Motor neuron (in vitro differentiated cells): ENCODE results near the gene KRT73. TPM values are rescaled to one million over a fixed set of nuclear protein-coding genes. Genes with fewer than 3 reads are reported as not detected.

ENCODE experiments used
- ATAC-seq, 8 experiments: fragments of 200-7000 bp; cut with Tn5 transposase; replicated peaks in 6 of 8; 2 replicates each; pipeline ENCODE4 v1.8.0; 2021; ENCODE audit warnings: mild to moderate bottlenecking in 8 of 8, moderate library complexity in 8 of 8
- H3K27ac ChIP-seq, 2 donors: fragments of 250-450 bp; sonication (Bioruptor Pico); 2 replicates each; pipeline ENCODE4 v1.9.0; 2021; ENCODE audit warnings: antibody characterized with exemption in 2 of 2, mild to moderate bottlenecking in 2 of 2, moderate library complexity in 1 of 2
- H3K4me1 ChIP-seq, 2 donors: fragments of 250-450 bp; sonication (Bioruptor Pico); replicated peaks in 1 of 2; 2 replicates each; pipeline ENCODE4 v1.6.1; 2021; ENCODE audit warnings: antibody characterized with exemption in 2 of 2, mild to moderate bottlenecking in 2 of 2, moderate library complexity in 1 of 2
- H3K4me3 ChIP-seq, 5 donors: fragments of 250-450 bp; sonication (Bioruptor Pico); 2 replicates each; pipeline ENCODE4 v1.9.0; 2021; ENCODE audit warnings: antibody characterized with exemption in 5 of 5, mild to moderate bottlenecking in 5 of 5, moderate library complexity in 4 of 5
- WGBS, 10 experiments: fragments of 450-650 bp; shearing (Covaris generic); methylation state at CpG; one replicate each; pipeline ENCODE4 v1.0.0; 2022; 5-methylcytosine and 5-hydroxymethylcytosine counted together
- in situ Hi-C, 9 experiments: fragments of 400-800 bp; cut with MboI; loops; one replicate each; pipeline ENCODE4 v1.15.0; 2021; ENCODE audit warnings: low sequenced_read_pairs in 9 of 9, low pct_unique_long_range_greater_than_20kb in 2 of 9; ENCODE audit not compliant: unreplicated experiment in 9 of 9
- total RNA-seq, 8 experiments: library from RNA; unstranded; fragments of 300-600 nt; gene quantifications; 2 replicates each; pipeline versions ENCODE4 v1.2.3 to v1.2.4, GENCODE V29; 2022

The KRT73 gene
- total RNA-seq, 8 experiments from 2014 or later, result 0.17 to 0.24 (median 0.21) TPM; not detected in 4

GRCh38 chr12:52657250-52657902 is 39.0 kb upstream of the KRT73 start:
- WGBS, 10 experiments, result 0 to 100% (median 75%) methylated on average over 1 to 6 of the region's 6 CpGs
- in situ Hi-C loops, result loop anchor here in 1 of 9 experiments (25.0 kb wide), 1 partner anchor 205 kb away; no protein-coding TSS in a partner anchor
- Histone ChIP-seq H3K4me1 (no peaks in the 10 kb centered on the region), H3K27ac (no peak overlapping the region), H3K4me3 (no peak overlapping the region)
- no peak for ATAC-seq

GRCh38 chr12:52656616-52657015 is 38.3 kb upstream of the KRT73 start:
- WGBS, 10 experiments, result 25 to 83% (median 56%) methylated on average over 1 to 2 of the region's 4 CpGs; no CpG with 5 or more reads in 3 of the 10 experiments
- Histone ChIP-seq H3K4me1 (no peaks in the 10 kb centered on the region), H3K27ac (no peak overlapping the region), H3K4me3 (no peak overlapping the region)
- in situ Hi-C loops, result loop anchor here in 1 of 9 experiments (25.0 kb wide), 1 partner anchor 206 kb away; no protein-coding TSS in a partner anchor
- no peak for ATAC-seq

- H3K4me3 ChIP-seq, result no peak overlapping the region
- in situ Hi-C loops, result loop anchor here in 1 of 9 experiments (25.0 kb wide), 1 partner anchor 207 kb away; no protein-coding TSS in a partner anchor
- no peaks in the 10 kb centered on the region for H3K4me1 ChIP-seq
- H3K27ac ChIP-seq, result no peak overlapping the region
- WGBS, 10 experiments, result 25 to 85% (median 51%) methylated on average over 1 to 7 of the region's 8 CpGs
- ATAC-seq, result no peak
Measured at GRCh38 chr12:52655720-52656124, 37.4 kb upstream of the KRT73 start.

DNA sequence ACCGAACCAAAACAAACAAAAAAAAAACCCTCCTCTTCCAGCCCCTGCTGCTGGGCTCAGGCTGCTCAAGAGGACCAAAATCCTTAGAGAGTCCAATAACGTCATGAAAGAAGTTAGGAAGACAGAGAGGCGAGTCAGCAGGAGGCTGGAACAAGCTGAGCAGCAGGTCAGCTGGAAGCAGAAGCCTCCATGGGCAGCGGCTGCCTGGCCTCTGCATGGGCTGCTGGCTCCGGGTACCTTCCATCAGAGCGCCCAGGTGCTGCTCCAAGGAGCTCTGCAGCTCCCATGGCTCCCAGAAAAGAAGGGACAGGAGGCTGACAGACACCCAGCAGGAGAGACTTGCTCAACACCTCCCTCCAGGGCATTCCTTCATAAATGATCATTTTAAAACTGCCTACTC is 36.9 kb upstream of the KRT73 start:
- Histone ChIP-seq H3K4me3 (no peak overlapping the region), H3K4me1 (no peaks in the 10 kb centered on the region), H3K27ac (no peak overlapping the region)
- in situ Hi-C loops, result loop anchor here in 1 of 9 experiments (25.0 kb wide), 1 partner anchor 207 kb away; no protein-coding TSS in a partner anchor
- peak in 1 of 8 experiments; percentile 22 for ATAC-seq
- 0 to 80% (median 43%) methylated on average over 1 to 5 of the region's 6 CpGs; no CpG with 5 or more reads in 3 of the 10 experiments for WGBS, 10 experiments

DNA sequence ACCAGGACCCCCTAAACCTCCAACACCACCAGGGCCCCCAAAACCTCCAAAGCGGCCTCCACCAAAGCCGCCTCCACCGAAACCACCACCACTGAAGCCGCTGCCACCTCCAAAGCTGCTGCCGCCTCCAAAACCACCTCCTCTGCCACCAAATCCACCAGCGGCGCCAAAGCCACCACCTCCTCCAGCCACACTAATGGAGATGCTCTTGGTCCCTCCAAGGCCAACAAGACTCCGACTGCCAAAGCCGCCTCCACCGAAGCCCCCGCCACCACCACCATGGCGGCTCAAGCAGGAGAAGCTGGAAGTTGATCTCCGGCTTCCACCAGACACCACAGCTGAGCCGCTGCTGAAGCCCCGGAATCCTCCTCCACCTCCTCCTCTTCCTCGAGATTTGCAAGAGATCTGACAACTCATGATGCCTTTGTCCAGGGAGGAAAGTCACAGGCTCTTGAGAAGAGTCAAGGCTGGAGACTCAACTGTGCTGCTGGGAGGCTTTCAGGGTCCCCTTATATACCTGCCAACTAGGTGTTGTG is 33.4 kb upstream of the KRT73 start, which contains the start of gene KRT2:
Gene KRT2, minus strand, starts transcription at position 486 of the 536 bp plus-strand sequence. Its CDS starts 69 bp downstream, at position 417.
- 73 to 100% (median 88%) methylated on average over 1 to 12 of the region's 16 CpGs; no CpG with 5 or more reads in 6 of the 10 experiments for WGBS, 10 experiments
- no peaks in the 10 kb centered on the region for H3K4me1 ChIP-seq
- no peak within 1 kb of the TSS for H3K27ac ChIP-seq
- ATAC-seq, result no peak
- H3K4me3 ChIP-seq, result no peak within 1 kb of the TSS
- in situ Hi-C loops, result loop anchor here in 1 of 9 experiments (25.0 kb wide), 1 partner anchor 211 kb away; no protein-coding TSS in a partner anchor

- in situ Hi-C loops, result loop anchor here in 1 of 9 experiments (25.0 kb wide), 1 partner anchor 212 kb away; no protein-coding TSS in a partner anchor
- no peak overlapping the region for H3K27ac ChIP-seq
- no peaks in the 10 kb centered on the region for H3K4me1 ChIP-seq
- ATAC-seq, result peak in 2 of 8 experiments; percentile 46 to 56
- whole genome bisulfite sequencing, 10 experiments, result 0 to 84% (median 67%) methylated on average over 1 to 7 of the region's 12 CpGs; no CpG with 5 or more reads in 2 of the 10 experiments
- no peak overlapping the region for H3K4me3 ChIP-seq
Measured at GRCh38 chr12:52650520-52651081, 32.2 kb upstream of the KRT73 start.

- 7 to 75% (median 37%) methylated on average over 1 to 4 of the region's 6 CpGs; no CpG with 5 or more reads in 2 of the 10 experiments for WGBS, 10 experiments
- Histone ChIP-seq H3K4me3 (no peak overlapping the region), H3K4me1 (no peaks in the 10 kb centered on the region), H3K27ac (no peak overlapping the region)
- ATAC-seq, result no peak
- in situ Hi-C loops, result no loop called here
Measured at GRCh38 chr12:52649066-52649465, 30.7 kb upstream of the KRT73 start.

DNA sequence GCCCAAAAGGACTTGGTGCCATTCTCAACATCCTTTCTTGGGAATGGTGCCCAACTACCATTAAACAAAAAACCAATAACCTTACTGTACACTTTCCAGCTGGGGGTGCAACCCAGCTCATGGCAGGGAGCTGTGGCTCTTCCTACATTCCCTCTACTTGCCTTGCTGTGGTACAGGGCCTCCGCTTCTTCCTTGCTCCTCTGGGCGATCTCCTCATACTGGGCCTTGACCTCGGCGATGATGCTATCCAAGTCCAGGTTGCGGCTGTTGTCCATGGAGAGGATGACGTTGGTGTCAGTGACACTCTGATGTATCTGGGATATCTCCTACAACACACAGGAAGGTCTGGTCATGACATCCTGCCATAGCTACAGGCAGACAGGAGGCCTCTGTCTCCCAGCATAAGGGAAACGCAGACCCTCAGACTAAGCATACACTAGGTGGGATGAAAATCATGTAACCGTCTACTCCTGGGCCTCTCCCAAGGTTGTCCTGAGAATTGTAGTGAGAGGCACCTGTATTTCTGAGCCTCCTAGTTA is 29.7 kb upstream of the KRT73 start:
- no peak overlapping the region for H3K4me3 ChIP-seq
- no peaks in the 10 kb centered on the region for H3K4me1 ChIP-seq
- 82 to 97% (median 87%) methylated on average over 4 to 8 of the region's 8 CpGs; no CpG with 5 or more reads in 5 of the 10 experiments for WGBS, 10 experiments
- ATAC-seq, result no peak
- H3K27ac ChIP-seq, result no peak overlapping the region
- in situ Hi-C loops, result no loop called here

DNA sequence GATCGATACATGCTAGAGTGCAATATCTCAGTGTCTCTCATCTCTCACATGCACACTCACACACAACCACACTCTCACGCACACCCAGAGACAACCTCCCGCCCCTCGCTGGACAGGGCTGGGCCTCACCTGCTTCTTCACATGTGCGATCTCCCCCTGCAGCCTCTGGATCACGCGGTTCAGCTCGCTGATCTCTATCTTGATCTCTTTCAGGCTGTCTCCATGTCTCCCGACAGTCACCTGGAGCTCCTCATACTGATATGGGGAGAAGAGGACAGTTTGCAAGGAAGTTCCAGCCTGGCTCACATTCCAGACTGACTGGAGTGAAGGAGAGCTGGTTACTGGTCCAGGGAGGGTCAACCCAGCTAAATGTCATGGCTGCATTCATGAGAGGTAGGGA is 29.2 kb upstream of the KRT73 start:
- ATAC-seq, result no peak
- in situ Hi-C loops, result no loop called here
- Histone ChIP-seq H3K4me1 (no peaks in the 10 kb centered on the region), H3K27ac (no peak overlapping the region), H3K4me3 (no peak overlapping the region)
- WGBS, 10 experiments, result 73 to 100% (median 82%) methylated on average over 1 to 9 of the region's 9 CpGs; no CpG with 5 or more reads in 1 of the 10 experiments

DNA sequence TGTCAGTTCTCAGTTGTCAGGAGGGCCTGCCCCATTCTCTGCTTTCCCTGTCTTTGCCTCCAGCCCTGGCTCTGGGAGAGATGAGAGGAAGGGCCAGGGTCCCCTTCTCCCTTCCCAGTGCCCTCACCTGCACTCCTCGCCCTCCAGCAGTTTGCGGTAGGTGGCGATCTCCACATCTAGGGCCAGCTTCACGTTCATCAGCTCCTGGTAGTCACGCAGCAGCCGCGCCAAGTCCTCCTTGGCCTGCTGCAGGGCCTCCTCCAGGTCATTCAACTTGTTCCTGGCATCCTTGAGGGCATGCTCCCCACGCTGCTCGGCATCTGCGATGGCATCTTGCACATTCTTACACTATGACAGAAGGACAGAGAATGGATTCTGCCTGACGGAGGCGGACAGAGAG is 28.3 kb upstream of the KRT73 start:
- no peak for ATAC-seq
- no peak overlapping the region for H3K4me3 ChIP-seq
- in situ Hi-C loops, result no loop called here
- no peaks in the 10 kb centered on the region for H3K4me1 ChIP-seq
- no peak overlapping the region for H3K27ac ChIP-seq
- 60 to 65% methylated on average over 1 to 4 of the region's 12 CpGs; no CpG with 5 or more reads in 8 of the 10 experiments for WGBS, 10 experiments

- Histone ChIP-seq H3K4me1 (no peaks in the 10 kb centered on the region), H3K4me3 (no peak overlapping the region), H3K27ac (no peak overlapping the region)
- ATAC-seq, result peak in 2 of 8 experiments; percentile 23 to 30
- 50 to 80% (median 74%) methylated on average over 1 to 3 of the region's 4 CpGs; no CpG with 5 or more reads in 5 of the 10 experiments for WGBS, 10 experiments
- in situ Hi-C loops, result no loop called here
Measured at GRCh38 chr12:52645982-52646381, 27.6 kb upstream of the KRT73 start.

DNA sequence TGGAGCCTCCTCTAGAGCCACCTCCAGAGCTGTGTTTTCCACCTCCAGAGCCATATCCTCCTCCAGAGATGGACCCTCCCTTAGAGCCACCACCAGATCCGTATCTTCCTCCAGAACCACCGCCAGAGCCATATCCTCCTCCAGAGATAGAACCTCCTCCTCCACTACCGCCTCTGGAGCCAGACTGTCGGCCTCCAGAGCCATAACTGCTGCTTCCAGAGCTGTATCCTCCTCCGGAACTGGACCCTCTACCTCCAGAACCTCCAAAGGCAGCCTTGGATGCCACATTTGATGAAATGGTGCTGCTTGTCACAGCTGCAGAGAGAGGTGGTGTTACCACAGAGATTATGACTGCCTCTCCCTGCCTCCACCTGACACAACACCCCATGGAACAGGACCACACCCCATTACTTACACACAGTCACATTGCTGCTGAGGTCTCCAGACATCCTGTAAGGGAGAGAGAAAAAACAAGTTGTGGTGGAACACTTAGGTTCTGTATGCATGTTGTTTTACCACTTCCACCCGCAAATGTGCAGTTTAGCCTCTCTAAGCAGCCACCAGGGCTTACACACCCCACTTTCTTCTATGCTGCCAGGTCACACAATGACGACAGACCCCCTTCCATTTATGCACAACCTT is 26.9 kb upstream of the KRT73 start:
- H3K4me3 ChIP-seq, result no peak overlapping the region
- peak in 2 of 8 experiments; percentile 55 to 74 for ATAC-seq
- in situ Hi-C loops, result no loop called here
- no peak overlapping the region for H3K27ac ChIP-seq
- WGBS, 10 experiments, result 0 to 83% (median 50%) methylated on average over 1 to 7 of the region's 7 CpGs; no CpG with 5 or more reads in 2 of the 10 experiments
- no peaks in the 10 kb centered on the region for H3K4me1 ChIP-seq
